ENCODE measurements around the gene PACSIN3.

Gene PACSIN3

DNA sequence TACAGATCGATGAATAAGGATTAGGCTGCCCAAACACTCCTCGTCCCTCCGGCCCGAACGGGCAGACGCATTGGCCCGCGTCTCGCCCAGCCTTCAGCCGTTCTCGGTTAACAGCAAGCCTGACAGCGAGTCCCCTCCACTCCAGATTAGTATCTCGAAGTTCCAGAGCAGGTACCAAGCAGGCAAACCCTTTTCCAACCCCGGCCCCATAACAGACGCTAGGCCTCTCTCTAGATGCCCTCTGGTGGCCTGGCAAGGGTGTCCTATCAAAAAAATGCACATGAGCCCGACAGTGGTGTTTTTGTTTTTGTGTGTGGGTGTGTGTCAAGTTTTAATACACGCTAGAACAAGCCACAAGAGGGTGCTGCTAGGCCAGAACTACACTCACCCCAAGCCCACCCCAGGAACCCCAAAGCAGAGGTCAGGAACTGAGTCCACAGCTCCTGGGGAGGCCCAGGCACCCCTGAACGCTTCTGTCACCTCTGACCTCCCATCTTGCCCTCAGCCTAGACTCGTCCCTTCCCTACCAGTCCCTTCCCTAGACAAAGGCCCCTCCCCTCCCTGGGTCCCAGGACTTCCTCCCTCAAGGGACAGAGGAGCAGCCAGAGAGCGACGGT is 8.9 kb downstream of the PACSIN3 start:
- peak; percentile 57 for DNase-seq (ENCODE audit: low spot score)
- FAIRE-seq = no peak

DNA sequence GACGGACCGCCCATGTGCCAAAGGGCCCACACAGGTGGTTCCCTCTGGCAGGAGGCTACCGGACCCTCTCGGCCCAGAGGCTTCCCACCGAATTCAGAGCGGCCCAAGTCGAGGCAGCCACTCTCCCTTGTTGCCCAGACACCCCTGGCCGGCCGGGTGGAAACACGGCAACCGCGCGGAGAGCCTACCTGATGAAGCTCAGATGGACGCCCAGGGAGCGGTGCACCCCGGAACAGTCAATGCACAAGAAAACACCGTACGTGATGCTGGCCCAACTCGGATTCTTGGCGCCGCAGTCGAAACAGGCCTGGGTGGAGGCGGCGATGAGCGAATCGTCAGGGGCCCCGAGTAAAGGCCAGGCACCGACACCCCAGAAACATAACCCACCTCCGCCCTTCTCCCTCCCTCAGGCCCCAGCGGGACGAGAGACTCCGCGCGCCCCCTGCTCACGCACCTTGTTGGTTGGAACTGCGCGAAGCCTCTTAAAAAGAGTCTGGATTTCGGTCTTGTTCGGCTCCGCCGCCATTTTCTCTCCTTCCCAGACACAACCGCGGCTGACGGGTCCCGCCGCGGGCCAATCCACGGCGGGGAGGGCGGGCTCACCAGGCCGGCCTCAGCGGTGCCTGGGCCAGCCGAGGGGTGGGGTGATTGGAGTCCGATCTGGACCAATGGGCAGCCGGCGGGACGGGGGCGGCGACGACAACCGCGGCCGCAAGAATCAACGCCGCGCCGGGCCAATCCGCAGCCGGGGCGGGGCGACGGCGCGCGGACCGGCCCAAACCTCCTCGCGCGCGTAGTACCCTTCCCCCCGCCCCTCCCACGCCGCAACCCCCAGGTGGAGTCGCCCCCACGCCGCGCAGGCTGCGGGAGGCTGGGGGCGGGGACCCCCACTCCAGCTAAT is 9.7 kb downstream of the PACSIN3 start, which contains the start of gene ARFGAP2:
TSS of gene ARFGAP2 (minus strand) at position 552 of the 901 bp plus-strand sequence. CDS start at position 526, 26 bp downstream.
- DNase-seq (ENCODE audit: low spot score) (peak; percentile 83), FAIRE-seq (no peak)

DNA sequence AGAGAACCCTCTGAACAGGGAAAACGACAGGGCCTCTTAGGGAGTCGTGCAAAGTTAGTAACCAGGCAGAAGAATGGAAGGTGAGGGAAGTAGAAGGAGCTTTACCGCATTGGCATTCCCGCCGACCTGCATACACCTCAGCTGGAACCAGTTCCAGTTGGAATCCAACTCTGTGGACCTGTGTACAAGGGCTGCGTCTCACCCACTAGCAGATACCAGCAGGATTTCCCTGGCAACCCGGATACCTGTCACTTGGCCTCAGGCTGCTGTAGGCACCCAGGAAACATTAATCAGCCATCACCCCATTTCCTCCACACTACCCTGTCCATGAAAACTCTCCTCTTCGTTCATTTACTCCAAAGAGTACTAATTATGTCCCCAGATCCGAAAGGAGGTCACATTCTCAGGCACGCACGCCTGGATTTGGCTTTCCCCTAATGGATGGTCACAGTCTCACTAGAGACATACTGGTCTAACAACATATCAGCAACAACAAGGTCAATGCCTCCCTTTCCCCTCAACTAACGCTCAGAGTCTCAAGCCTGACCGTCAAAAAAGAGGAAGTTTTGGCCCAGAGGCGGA is 10.4 kb downstream of the PACSIN3 start:
- DNase-seq (ENCODE audit: low spot score) (no peak), FAIRE-seq (no peak)

DNA sequence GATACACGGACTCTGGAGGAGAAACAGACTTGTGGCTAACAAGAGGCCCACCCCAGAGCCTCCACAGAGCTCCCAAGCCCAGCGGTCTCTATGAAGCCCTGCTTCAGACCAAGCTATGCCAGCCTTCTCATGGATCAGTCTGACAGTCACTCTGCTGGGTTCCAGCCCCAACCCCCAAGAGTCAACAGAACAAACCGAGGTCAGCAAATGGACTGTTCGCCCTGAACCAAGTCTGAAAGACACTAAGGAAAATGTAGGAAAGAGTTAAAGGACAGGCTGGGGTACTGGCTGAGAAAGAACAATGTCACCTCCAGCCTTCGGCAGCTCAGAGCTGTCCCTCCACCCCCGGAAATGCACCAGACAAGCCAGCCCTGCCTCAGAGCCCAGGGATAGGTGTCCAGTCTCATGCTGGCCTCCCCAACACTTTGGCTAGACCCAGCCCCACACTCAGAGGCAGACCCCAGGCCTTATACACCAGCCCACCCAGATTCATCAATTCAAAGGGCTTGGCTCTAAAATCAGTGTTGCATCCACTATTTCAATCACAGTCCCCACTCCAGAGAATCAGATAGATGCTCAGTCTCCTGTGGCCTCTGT is 13.4 kb downstream of the PACSIN3 start:
- DNase-seq (ENCODE audit: low spot score) (no peak), FAIRE-seq (no peak)

DNA sequence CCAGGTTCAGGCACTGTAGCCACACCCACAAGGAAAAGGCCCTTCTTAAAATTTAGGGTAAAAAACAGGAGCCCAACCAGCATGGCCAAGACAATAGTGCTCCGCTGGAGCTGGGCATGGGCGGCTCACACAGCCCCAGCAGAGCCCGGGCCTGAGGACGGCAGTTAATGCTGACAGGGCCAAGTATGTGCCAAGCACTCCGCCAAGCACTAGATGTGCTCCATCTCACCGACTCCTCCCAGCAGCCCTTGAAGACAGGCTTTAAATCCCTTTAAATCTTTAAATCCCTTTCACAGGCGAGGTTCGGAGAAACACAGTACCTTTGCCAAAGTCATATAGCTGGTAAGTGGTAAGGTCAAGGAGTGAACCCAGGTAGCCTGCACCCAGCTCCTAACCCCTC is 14.4 kb downstream of the PACSIN3 start:
- DNase-seq (ENCODE audit: low spot score) = no peak
- no peak for FAIRE-seq

DNA sequence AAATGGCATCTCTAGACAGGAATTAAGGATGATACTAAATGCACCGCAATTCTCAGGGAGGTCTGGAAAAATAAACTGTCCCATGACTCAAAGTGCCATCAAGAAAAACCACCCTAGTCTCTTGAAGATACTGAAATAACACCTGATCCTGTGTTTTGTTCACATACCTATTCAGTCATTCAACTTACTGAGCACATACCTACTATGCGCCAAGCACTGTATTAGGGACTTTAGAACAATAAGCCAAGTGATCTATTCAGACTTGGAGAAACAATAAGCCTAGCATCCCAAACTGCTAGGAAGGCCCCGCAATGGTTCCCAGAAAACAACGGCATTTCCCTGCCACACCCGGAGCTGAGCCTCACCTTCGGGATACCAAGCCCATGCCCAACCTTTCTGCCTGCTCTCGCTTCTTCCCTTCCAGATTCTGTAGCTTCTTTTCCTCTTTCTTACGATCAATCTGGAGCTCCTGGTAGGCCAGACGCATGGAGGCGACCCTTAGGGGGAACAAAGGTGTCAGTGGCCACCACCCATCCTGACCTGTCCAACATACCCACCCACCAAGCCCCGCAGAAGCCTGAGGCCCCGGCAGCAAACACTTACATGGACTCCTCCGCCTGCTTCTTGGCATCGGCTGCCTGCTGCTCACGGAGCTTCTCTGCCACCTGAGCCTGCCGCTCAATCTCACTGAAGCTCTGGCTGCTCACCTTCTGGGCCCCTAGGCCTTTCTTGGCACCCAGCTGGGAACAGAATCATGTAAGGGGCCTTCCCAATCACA is 15.0 kb downstream of the PACSIN3 start:
- DNase-seq (ENCODE audit: low spot score) = no peak
- no peak for FAIRE-seq

DNA sequence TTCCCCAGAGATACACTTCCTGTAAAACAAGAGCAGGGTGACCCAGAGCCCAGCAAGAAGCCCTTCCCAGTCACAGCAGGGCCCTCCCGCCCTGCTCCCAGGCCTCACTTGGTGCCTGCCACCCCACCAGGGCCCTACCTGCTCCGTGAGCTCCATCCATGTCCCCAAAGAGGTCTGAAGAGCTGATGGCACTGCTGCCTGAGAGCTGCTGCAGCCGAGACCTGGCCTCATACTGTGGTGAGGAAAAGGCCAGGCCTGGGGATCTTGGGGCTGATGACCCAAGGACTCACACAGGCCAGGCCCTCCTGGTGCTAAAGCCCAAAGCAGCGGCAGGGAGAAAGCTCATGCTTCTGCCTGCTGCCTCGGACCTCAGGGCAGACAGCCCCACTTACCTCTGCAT is 19.9 kb downstream of the PACSIN3 start:
- DNase-seq (ENCODE audit: low spot score) (no peak), FAIRE-seq (no peak)

DNA sequence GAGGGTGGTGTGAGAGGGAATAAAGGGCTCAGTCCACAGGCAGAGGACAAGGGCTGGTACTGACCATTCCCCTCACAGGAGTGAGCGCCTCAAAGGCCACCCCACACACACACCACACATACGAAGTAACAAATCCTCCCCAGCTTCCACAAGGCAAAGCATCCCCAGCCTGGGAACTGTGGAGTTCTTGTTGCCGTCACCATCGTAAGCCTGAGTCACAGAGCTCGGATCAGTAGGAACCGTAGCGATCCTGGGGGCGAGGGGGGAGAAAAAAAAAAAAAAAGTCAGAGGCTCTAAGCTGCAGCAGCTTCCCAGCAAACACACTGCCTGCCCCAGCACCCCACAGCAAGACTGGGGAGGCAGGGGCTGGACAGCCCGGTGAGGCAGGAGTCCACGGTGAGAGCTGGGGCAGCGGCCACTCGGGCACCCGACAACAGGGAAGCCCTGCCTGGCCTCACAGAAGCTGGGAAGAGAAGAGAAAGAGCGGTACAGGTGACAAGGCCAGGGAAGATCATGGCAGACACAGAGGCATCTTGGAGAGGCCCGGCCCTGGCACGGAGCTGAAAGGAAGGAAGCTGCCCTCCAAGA is 20.9 kb downstream of the PACSIN3 start:
- DNase-seq (ENCODE audit: low spot score) (no peak), FAIRE-seq (no peak)

DNA sequence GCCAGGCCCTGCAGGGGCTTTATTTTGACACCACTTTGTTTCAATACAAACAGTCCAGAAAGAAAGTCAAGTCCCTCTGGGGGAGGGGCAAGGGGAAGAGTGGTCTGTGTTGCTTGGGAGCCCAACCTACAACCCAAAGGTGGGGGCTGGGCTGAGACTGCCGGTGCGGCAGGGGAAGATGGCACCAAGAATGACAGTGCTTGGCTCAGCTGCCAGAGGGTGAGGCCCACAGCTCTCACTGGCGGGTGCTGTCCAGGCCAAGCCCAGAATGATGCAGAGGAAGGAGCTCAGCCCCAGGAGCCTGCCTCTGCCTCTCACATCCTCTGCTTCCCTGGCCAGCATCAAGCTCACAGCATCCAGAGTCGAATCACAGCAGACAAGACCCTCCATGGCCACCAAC is 21.9 kb downstream of the PACSIN3 start:
- FAIRE-seq (no peak), DNase-seq (ENCODE audit: low spot score) (no peak)

DNA sequence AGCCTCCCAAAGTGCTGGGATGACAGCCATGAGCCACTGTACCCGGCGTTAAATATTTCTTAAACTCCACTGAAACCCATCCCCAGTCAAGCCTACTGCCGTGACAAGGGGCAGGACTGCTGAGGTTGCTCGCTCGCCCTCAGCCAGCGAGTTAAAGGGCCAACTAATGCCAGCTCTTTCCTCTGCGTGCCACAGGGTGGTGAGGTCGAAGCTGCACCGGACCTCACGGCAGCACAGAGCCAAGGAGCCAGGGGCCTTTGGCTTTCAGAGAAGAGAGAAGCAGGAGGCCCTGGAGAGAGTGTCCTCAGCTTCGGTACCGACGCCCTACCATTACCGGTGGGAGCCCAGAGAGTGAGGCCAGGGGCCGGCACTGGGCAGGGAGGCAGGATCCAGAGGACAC is 22.3 kb downstream of the PACSIN3 start:
- FAIRE-seq (no peak), DNase-seq (ENCODE audit: low spot score) (no peak)

DNA sequence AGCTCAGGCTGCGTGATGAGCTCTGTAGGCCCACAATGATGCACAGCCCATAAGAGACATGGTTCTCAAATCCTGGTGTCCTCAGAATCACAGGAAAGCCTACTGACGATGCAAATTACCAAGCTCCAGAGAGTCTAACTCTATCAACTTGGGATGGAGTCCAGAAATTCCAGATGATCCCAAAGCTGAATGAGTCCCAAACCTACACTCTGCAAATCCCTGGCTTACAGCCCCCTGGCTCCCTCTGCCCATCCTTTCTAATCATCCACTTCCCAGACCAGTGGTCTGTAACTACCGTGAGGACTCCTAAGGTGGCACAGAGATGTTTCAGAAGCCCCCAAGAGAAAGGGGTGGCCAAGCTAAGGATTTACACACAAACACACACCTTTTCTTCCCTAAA is 23.0 kb downstream of the PACSIN3 start:
- FAIRE-seq (no peak), DNase-seq (ENCODE audit: low spot score) (no peak)

DNA sequence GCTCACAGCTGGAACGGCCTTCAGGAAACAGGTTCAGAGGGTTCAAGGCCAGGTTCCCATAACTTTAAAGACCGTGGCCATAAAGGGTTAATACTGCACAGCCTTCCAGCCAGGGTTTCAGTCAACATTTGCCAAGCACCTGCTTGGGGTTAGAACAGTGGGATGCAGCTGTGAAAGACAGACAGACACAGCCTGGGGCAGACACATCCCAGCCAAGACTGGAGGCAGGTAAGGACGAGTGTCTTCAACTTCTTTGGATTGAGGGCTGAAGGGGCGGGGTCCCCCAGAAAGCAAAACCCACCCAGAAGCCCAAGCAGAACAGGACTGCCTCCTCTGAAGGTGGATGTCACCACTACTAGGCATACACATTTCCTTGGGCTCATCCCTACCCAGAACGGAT is 23.8 kb downstream of the PACSIN3 start:
- no peak for DNase-seq (ENCODE audit: low spot score)

DNA sequence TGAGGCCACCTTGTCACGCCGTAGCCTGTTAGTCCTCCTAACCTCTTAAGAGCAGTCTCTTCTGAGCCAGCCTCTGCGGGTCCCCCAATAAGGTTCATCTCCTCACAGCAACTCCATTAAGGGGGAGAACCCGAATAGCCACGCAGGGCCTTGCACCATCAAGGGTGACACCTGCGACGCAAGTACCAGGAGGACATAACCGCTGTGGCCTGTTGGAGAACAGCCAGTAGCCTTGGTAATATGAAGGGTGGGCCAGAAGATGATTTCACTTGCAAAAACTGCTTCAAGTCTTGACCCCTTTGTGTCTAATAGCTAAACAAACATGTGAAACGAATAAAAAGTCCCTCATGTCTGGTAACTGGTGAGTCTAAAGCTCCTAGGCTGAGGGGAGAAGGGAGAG is 24.3 kb downstream of the PACSIN3 start:
- FAIRE-seq (no peak), DNase-seq (ENCODE audit: low spot score) (no peak)

More for the DNA sequence above, 23.8 kb downstream of the PACSIN3 start:
- no peak for FAIRE-seq

DNA sequence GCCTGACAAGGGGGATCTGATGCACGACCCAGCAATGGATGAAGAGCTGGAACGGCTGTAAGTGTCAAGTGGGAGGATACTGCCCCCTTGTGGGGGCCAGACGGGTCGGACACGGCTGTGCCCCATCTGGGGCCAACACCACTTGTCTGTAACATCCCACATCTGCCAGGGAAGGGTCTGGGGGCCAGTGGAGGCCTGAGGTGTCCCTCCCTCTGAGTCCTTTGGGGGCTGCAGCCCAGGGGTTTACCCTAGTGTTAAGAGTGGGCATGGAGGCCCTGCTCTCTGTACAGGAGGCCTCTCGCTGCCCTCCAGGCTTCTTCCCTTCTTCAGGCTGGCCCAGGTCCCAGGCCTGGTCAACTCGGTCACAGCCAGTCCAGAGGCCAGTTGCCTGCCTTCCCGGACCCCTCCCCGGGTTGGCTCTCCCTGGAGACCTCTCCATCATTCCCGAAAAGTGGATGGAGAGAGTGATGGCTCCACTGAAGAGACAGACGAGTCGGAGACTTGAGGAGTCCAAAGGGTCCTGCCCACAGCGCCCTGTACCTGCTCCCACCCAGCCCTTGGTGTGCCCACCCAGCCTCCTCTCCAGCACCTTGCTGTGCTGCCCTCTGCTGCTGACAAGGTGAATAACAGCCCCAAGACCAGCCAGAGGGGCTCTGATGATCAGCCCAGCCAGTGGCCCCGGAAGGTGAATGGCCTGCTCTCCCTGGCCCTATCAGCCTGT is 24.9 kb downstream of the PACSIN3 start:
- no peak for FAIRE-seq
- DNase-seq (ENCODE audit: low spot score) = peak; percentile 36

DNA sequence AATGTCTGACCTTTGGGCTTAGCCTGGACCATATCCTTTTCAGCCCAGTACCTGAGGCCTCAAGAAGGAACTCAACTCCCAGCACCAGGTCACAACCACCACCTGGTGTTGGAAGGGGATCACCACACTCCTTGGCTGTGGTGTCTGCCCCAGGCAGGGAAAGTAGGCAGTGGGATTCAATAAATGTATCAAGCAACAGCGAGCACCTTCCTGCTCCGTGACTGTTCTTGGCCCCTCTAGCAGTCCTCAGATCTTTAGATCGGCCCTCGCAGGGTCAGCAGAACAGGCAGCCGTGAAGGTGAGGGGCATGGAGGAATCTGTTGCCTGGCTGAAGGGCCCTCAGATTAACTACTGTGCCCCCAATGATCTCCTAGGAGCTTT is 25.5 kb downstream of the PACSIN3 start:
- no peak for DNase-seq (ENCODE audit: low spot score)
- no peak for FAIRE-seq

DNA sequence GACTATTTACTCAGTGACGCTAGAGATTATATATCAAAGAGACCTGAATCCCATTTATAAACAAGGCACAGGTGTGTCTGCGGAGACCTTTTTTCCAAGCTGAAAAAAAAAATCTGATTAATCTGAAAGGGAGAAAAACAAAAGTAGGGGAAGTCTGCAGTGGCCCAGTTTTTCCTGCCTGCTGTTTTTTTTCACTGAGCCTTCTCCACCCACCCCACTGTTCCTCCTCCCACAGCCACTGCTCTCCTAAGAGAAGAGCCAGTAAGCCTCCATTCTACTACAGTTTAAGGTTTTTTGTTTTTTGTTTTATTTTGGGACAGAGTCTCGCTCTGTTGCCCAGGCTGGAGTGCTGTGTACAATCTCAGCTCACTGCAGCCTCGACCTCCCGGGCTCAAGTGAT is 28.0 kb downstream of the PACSIN3 start:
- FAIRE-seq = no peak
- no peak for DNase-seq (ENCODE audit: low spot score)

DNA sequence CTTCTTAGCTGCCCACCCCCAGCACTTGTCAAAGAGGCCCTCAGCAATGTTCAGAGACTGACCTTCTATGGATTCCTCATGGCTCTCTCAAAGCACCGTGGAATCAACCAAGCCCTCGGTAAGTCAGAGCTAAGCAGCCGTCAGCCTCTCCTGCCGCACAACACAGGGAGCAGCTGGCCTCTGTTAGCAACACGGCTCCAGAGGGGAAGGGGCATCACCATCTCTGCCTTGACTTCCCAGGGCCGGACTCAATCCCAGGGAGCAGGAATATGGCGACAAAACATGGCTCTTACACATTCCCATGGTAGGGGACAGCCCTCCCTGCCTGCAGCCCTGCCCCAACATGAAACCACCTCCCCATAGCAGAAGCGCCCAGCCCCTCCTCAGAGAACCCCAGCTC is 28.4 kb downstream of the PACSIN3 start:
- DNase-seq (ENCODE audit: low spot score) (no peak), FAIRE-seq (no peak)

DNA sequence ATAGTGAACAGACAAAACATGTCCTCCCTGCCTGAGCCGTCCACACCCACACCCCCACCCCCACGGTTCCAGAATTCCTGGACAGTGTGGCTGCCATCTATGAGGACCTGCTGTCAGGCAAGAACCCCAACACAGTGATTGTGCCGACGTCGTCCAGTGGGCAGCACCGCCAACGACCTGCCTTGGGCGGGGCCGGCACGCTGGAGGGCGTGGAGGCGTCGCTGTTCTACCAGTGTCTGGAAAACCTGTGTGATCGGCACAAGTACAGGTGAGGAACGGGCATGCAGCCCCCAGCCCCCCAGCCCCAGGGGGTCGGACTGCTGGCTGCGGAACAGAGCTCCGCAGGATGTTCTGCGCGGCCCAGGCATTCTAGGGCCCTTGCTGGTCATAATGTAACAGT is 29.3 kb downstream of the PACSIN3 start:
- DNase-seq (ENCODE audit: low spot score) (no peak), FAIRE-seq (no peak)

DNA sequence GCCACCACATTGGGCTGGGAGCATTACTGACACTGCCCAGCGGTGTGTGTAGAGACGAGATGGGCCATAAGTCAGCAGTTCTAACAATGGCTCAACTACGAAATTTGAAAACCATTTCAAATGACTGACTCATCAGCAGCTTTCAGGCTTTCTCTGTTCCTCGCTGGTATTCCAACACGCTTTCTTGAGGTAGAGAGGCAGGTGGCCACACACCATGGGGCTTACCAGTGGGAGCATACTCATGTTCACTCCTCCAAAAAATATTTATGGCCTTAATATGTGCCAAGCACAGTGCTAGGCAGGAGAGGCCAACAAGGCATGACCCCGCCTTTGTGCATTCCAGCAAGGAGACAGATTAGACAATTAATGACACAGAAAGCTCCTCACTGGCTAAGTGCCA is 29.9 kb downstream of the PACSIN3 start:
- no peak for FAIRE-seq
- no peak for DNase-seq (ENCODE audit: low spot score)

DNA sequence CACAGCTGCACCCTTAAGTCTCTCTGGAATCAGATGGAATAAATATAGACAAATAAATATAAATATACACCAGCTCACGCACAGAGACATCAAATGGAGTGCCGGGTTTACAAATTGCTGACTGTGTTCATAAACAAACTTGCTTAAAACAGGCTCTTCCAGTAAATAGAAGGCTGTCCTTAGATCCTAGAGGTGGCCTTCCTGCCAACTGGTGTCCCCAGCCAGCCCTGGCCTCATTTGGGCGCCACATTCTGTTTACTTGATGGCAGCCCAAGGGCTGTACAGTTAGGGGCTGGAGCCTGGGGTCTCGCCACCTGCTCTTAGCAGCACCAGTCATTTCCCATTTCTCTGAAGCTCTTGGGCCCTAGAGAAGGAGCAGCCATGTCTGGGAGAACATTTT is 30.4 kb downstream of the PACSIN3 start:
- FAIRE-seq (no peak), DNase-seq (ENCODE audit: low spot score) (no peak)
